ENCODE data around the gene PRSS36.
"Not testable (repeated sequence)": the region's sequence is repeated elsewhere in the genome, so short reads cannot be mapped to it uniquely, and the experiment has no call there.

- TF ChIP-seq CTCF (conservative IDR thresholded peaks at IDR 0.05; ENCODE audit: low read length); EZH2phosphoT487 (IDR thresholded peaks at IDR 0.05; ENCODE audit: borderline replicate concordance, low read depth, low read length): not testable (repeated sequence)
Observed at GRCh38 chr16:31100876-31101641, 48.8 kb downstream of the PRSS36 start.
